Hepatocyte (in vitro differentiated cells): ENCODE measurements around the gene ZNF143.

ENCODE experiments used
- EZH2 ChIP-seq: fragments of 200-600 bp; sonication (generic); IDR thresholded peaks from 2 replicates; pipeline ENCODE4 v1.6.1; 2016; ENCODE audit warnings: antibody characterized with exemption, mild to moderate bottlenecking, borderline replicate concordance
- TF ChIP-seq, protein P1 (sequence below): fragments of 200-600 bp; sonication (generic); IDR thresholded peaks from 2 replicates; pipeline ENCODE4 v1.5.1; 2016; ENCODE audit warnings: antibody characterized with exemption, mild to moderate bottlenecking; ENCODE audit not compliant: poor library complexity

DNA sequence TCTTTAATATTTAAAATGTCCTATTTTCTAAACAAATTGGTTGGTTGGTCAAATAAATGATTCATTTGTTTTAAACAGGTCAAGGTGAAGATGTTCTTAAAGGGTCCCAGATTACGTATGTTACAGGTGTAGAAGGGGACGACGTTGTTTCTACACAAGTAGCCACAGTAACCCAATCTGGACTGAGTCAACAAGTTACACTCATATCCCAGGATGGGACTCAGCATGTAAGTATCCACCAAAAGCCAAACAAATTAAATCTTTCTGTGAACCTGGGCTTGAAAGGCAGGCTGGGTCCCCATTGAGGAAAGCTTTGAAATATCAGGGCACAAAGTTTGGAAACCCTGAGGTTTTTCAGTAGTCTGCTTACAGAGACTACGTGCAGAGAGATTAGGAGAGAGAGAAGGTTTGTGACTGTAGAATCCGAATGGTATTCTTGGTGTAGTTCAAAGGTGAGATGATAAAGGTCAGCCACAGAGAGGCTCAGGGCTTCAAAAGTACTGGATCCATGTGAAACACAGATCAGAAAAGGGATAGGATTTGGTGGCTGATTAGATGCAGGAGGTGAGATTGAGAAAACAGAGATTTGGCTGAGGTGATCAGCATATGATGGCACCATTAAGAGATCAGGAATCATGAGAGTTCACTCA is 51.7 kb downstream of the ZNF143 start:
- TF ChIP-seq, protein P1, sequence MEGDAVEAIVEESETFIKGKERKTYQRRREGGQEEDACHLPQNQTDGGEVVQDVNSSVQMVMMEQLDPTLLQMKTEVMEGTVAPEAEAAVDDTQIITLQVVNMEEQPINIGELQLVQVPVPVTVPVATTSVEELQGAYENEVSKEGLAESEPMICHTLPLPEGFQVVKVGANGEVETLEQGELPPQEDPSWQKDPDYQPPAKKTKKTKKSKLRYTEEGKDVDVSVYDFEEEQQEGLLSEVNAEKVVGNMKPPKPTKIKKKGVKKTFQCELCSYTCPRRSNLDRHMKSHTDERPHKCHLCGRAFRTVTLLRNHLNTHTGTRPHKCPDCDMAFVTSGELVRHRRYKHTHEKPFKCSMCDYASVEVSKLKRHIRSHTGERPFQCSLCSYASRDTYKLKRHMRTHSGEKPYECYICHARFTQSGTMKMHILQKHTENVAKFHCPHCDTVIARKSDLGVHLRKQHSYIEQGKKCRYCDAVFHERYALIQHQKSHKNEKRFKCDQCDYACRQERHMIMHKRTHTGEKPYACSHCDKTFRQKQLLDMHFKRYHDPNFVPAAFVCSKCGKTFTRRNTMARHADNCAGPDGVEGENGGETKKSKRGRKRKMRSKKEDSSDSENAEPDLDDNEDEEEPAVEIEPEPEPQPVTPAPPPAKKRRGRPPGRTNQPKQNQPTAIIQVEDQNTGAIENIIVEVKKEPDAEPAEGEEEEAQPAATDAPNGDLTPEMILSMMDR = no peak
- no peak for TF ChIP-seq EZH2
